PC-3 (cell line): ENCODE results near the gene SMIM7. TPM values are rescaled to one million over a fixed set of nuclear protein-coding genes. Genes with fewer than 3 reads are reported as not detected.
A peak's percentile ranks its signal among the peaks of the same experiment; 100 is the strongest.

Experiments
- ATAC-seq: fragments of 200-7000 bp; cut with Tn5 transposase; 2 replicates; pipeline ENCODE4 v1.9.1; 2020; ENCODE audit warnings: mild to moderate bottlenecking, moderate library complexity
- BruUV-seq: library from RNA; stranded (reverse); fragments of 400-500 nt; replicated peaks from 2 replicates; lab custom pipeline; 2021; lab: Mats Ljungman, UMichigan
- CTCF ChIA-PET: fragments of 300-600 bp; sonication (Branson Sonifier 250); formaldehyde crosslinking; loops from one replicate; lab custom pipeline; 2022; ENCODE audit warnings: antibody characterized with exemption; lab: Charles Lee
- POLR2A ChIA-PET: fragments of 300-600 bp; sonication (Branson Sonifier 250); formaldehyde crosslinking; loops from one replicate; lab custom pipeline; 2022; ENCODE audit warnings: antibody characterized with exemption; ENCODE audit not compliant: unreplicated experiment; lab: Charles Lee
- DNase-seq: peaks from one replicate; pipeline ENCODE4 v3.0.0-alpha.2; 2015
- H2AFZ ChIP-seq: fragments of 300-600 bp; sonication (generic); 2 replicates; pipeline ENCODE4 v1.6.0; 2016; ENCODE audit warnings: antibody characterized with exemption, low read length
- H3F3A ChIP-seq: fragments of 300-600 bp; sonication (generic); one replicate; pipeline ENCODE4 v1.6.0; 2017; ENCODE audit warnings: antibody characterized with exemption, low read length, control low read depth, mild to moderate bottlenecking; ENCODE audit not compliant: unreplicated experiment
- H3K27ac ChIP-seq: fragments of 300-600 bp; sonication (generic); 2 replicates; pipeline ENCODE4 v1.5.1; 2016; ENCODE audit warnings: mild to moderate bottlenecking, low read length
- H3K27me3 ChIP-seq: fragments of 300-600 bp; sonication (generic); 2 replicates; pipeline ENCODE4 v1.6.1; 2016; ENCODE audit warnings: low read length, mixed read lengths
- H3K36me3 ChIP-seq: fragments of 300-600 bp; sonication (generic); 2 replicates; pipeline ENCODE4 v1.6.1; 2016; ENCODE audit warnings: low read depth, mixed run types, low read length, mixed read lengths
- H3K4me1 ChIP-seq: fragments of 300-600 bp; sonication (generic); 2 replicates; pipeline ENCODE4 v1.5.1; 2016; ENCODE audit warnings: low read length; ENCODE audit not compliant: insufficient read depth
- H3K4me2 ChIP-seq: fragments of 300-600 bp; sonication (generic); 2 replicates; pipeline ENCODE4 v1.6.0; 2016; ENCODE audit warnings: low read length
- H3K4me3 ChIP-seq: fragments of 300-600 bp; sonication (generic); 2 replicates; pipeline ENCODE4 v1.5.1; 2016; ENCODE audit warnings: mild to moderate bottlenecking, low read length, mixed read lengths
- H3K79me2 ChIP-seq: fragments of 300-600 bp; sonication (generic); 2 replicates; pipeline ENCODE4 v1.6.1; 2017; ENCODE audit warnings: low read length, mixed read lengths
- H3K9ac ChIP-seq: fragments of 300-600 bp; sonication (generic); 2 replicates; pipeline ENCODE4 v1.6.0; 2016; ENCODE audit warnings: mild to moderate bottlenecking, low read length
- H3K9me2 ChIP-seq: fragments of 300-600 bp; sonication (generic); replicated peaks from 2 replicates; pipeline ENCODE4 v1.6.1; 2016; ENCODE audit warnings: mixed run types, low read length, mixed read lengths
- H3K9me3 ChIP-seq: fragments of 300-600 bp; sonication (generic); 2 replicates; pipeline ENCODE4 v1.6.1; 2016; ENCODE audit warnings: low read length, mixed read lengths
- H4K20me1 ChIP-seq: fragments of 300-600 bp; sonication (generic); 2 replicates; pipeline ENCODE4 v1.6.1; 2016; ENCODE audit warnings: low read length, mixed read lengths
- CTCF ChIP-seq: fragments of 300-600 bp; sonication (generic); conservative IDR thresholded peaks from 2 replicates; pipeline ENCODE4 v1.5.1; 2017; ENCODE audit warnings: antibody characterized with exemption, low read depth, mild to moderate bottlenecking, low read length
- EZH2 ChIP-seq: fragments of 300-600 bp; sonication (generic); IDR thresholded peaks from one replicate; pipeline ENCODE4 v1.6.1; 2017; ENCODE audit warnings: antibody characterized with exemption, mild to moderate bottlenecking, low read length; ENCODE audit not compliant: unreplicated experiment
- EZH2phosphoT487 ChIP-seq: fragments of 300-600 bp; sonication (generic); IDR thresholded peaks from 2 replicates; pipeline ENCODE4 v1.6.1; 2018; ENCODE audit warnings: mild to moderate bottlenecking, antibody characterized with exemption, low read length, borderline replicate concordance
- intact Hi-C: fragments of 100-400 bp; cut with micrococcal nuclease; formaldehyde crosslinking; loops from 2 replicates; pipeline ENCODE4 v1.9.0; 2023
- total RNA-seq: library from RNA; depleted of rRNA; stranded (reverse); fragments of >200 nt; gene quantifications from 2 replicates; pipeline ENCODE4 v1.2.3, GENCODE V29; 2014

SMIM7 gene
- total RNA-seq, 1 experiment from 2014 or later, result 74.1 TPM

GRCh38 chr19:16625163-16625958 is 34.6 kb downstream of the SMIM7 start:
- no peaks in the 10 kb centered on the region for H3K9me2 ChIP-seq
- peaks cover 6% of the 10 kb centered on the region for H3F3A ChIP-seq
- DNase-seq, result no peak
- no peaks in the 10 kb centered on the region for H3K27me3 ChIP-seq
- peaks cover 19% of the 10 kb centered on the region for H3K4me1 ChIP-seq
- TF ChIP-seq CTCF (no peak), EZH2phosphoT487 (no peak)
- peak overlapping the region; percentile 92; the same call in 1 of the 2 replicates for H3K4me3 ChIP-seq
- ChIA-PET POLR2A (no interaction called here), CTCF (no interaction called here)
- intact Hi-C loops, result loop anchor here (5.0 kb wide), 1 partner anchor 53 kb away; the partner anchor contains the start of gene SLC35E1
- peak overlapping the region; percentile 98; the same call in 1 of the 2 replicates for H3K9ac ChIP-seq
- peaks cover 79% of the 10 kb centered on the region for H3K79me2 ChIP-seq
- ATAC-seq, result no peak
- peak overlapping the region; percentile 87 for H3K4me2 ChIP-seq
- H3K9me3 ChIP-seq, result no peaks in the 10 kb centered on the region
- peaks cover 23% of the 10 kb centered on the region for H3K36me3 ChIP-seq
- no peak overlapping the region for H2AFZ ChIP-seq
- peaks cover 71% of the 10 kb centered on the region for H4K20me1 ChIP-seq
- H3K27ac ChIP-seq, result no peak overlapping the region
- BruUV-seq, result no TSS peak

- H3K27ac ChIP-seq, result no peak overlapping the region
- intact Hi-C loops, result no loop called here
- H3F3A ChIP-seq, result peaks cover 2% of the 10 kb centered on the region
- DNase-seq (no peak), ATAC-seq (no peak)
- peaks cover 16% of the 10 kb centered on the region for H3K4me1 ChIP-seq
- H3K9me2 ChIP-seq, result no peaks in the 10 kb centered on the region
- ChIA-PET POLR2A (no interaction called here), CTCF (no interaction called here)
- no TSS peak for BruUV-seq
- H3K4me3 ChIP-seq, result no peak overlapping the region
- no peak overlapping the region for H3K4me2 ChIP-seq
- H3K9ac ChIP-seq, result no peak overlapping the region
- peaks cover 90% of the 10 kb centered on the region for H3K79me2 ChIP-seq
- H3K9me3 ChIP-seq, result no peaks in the 10 kb centered on the region
- H4K20me1 ChIP-seq, result peaks cover 82% of the 10 kb centered on the region
- H3K27me3 ChIP-seq, result no peaks in the 10 kb centered on the region
- H2AFZ ChIP-seq, result no peak overlapping the region
- TF ChIP-seq EZH2 (no peak), CTCF (no peak), EZH2phosphoT487 (no peak)
- H3K36me3 ChIP-seq, result peaks cover 22% of the 10 kb centered on the region
Measured at GRCh38 chr19:16624236-16624635, 35.7 kb downstream of the SMIM7 start.

- intact Hi-C loops, result no loop called here
- Histone ChIP-seq H3K36me3 (peaks cover 22% of the 10 kb centered on the region), H3K4me2 (no peak overlapping the region), H3F3A (no peaks in the 10 kb centered on the region), H3K79me2 (peaks cover 93% of the 10 kb centered on the region), H3K9me3 (no peaks in the 10 kb centered on the region), H2AFZ (no peak overlapping the region), H3K9me2 (no peaks in the 10 kb centered on the region), H3K27ac (no peak overlapping the region), H3K4me1 (peaks cover 11% of the 10 kb centered on the region), H4K20me1 (peaks cover 89% of the 10 kb centered on the region), H3K27me3 (no peaks in the 10 kb centered on the region), H3K9ac (no peak overlapping the region), H3K4me3 (no peak overlapping the region)
- CTCF ChIA-PET, result no interaction called here
- POLR2A ChIA-PET, result no interaction called here
- BruUV-seq, result no TSS peak
- no peak for DNase-seq
- no peak for ATAC-seq
- TF ChIP-seq EZH2 (no peak), CTCF (no peak), EZH2phosphoT487 (no peak)
Measured at GRCh38 chr19:16623576-16623975, 36.4 kb downstream of the SMIM7 start.
